Aorta (tissue), 5 donors: ENCODE data around the gene LAMB3. TPM values are rescaled to one million over a fixed set of nuclear protein-coding genes. Genes with fewer than 3 reads are reported as not detected.

ENCODE experiments used
- ATAC-seq: fragments of 200-7000 bp; cut with Tn5 transposase; one replicate; pipeline ENCODE4 v1.9.1; 2022; ENCODE audit warnings: moderate library complexity; ENCODE audit not compliant: low FRiP score
- DNase-seq, 2 donors: peaks; one replicate each; pipeline ENCODE4 v3.0.0-alpha.2; 2020
- H3K27ac ChIP-seq, 2 donors: one replicate each; pipeline ENCODE4 v1.5.1; 2013; ENCODE audit warnings: low read length in 2 of 2, mild to moderate bottlenecking in 2 of 2, moderate library complexity in 2 of 2, control low read depth in 1 of 2, inconsistent platforms in 1 of 2, low read depth in 1 of 2
- H3K27me3 ChIP-seq, 2 donors: one replicate each; pipeline ENCODE4 v1.6.1; 2013; ENCODE audit warnings: control low read depth in 1 of 2, low read length in 1 of 2, mild to moderate bottlenecking in 1 of 2, moderate library complexity in 1 of 2; ENCODE audit not compliant: insufficient read depth in 2 of 2, control insufficient read depth in 1 of 2
- H3K36me3 ChIP-seq, 2 donors: one replicate each; pipeline ENCODE4 v1.6.1; 2013; ENCODE audit warnings: control low read depth in 1 of 2, low read length in 1 of 2, mild to moderate bottlenecking in 1 of 2; ENCODE audit not compliant: insufficient read depth in 2 of 2, control insufficient read depth in 1 of 2
- H3K4me1 ChIP-seq, 2 donors: one replicate each; pipeline ENCODE4 v1.6.1; 2013; ENCODE audit warnings: low read length in 2 of 2, control low read depth in 1 of 2, mild to moderate bottlenecking in 1 of 2, moderate library complexity in 1 of 2; ENCODE audit not compliant: insufficient read depth in 2 of 2, control insufficient read depth in 1 of 2
- H3K4me3 ChIP-seq, 2 donors: one replicate each; pipeline ENCODE4 v1.5.1; 2013; ENCODE audit warnings: low read length in 2 of 2, control low read depth in 1 of 2, mild to moderate bottlenecking in 1 of 2
- H3K9me3 ChIP-seq: one replicate; pipeline ENCODE4 v1.6.1; 2013; ENCODE audit warnings: mild to moderate bottlenecking, low read length; ENCODE audit not compliant: control insufficient read depth
- WGBS, 2 donors: extraction: QIAGEN DNeasy Blood & Tissue Kit; methylation state at CpG; one replicate each; pipeline ENCODE4 v1.1.7; 2013; 5-methylcytosine and 5-hydroxymethylcytosine counted together
- intact Hi-C, 2 donors: fragments of 100-400 bp; cut with DNase I; formaldehyde crosslinking; loops; one replicate each; pipeline versions ENCODE4 v1.14.2 to v1.15.0; 2022
- polyA plus RNA-seq, 2 donors: library from polyadenylated mRNA; stranded (reverse); fragments of 200-250 nt; gene quantifications; one replicate each; pipeline ENCODE4 v1.2.3, GENCODE V29; 2013
- total RNA-seq, 2 donors: library from RNA; stranded (reverse); fragmentation: NEBNext Ultra II Directional; extraction: Animal tissue kit (Norgen Biotek cat#: 25700); gene quantifications; one replicate each; pipeline ENCODE4 v1.2.1, GENCODE V29; 2021
- donor health status: healthy with polysubstance abuse.
- donor health status: Bipolar disorder and iron deficiency.
- donor health status: DM: no; HTN: no; CAD: no.
- donor health status: DM: no; HTN: no; CAD: no.
- donor health status: DM: yes; HTN: yes; CAD: no.

LAMB3 gene
- total and polyA plus RNA-seq, 4 donors = 0.84 to 5.4 (median 4.6) TPM

DNA sequence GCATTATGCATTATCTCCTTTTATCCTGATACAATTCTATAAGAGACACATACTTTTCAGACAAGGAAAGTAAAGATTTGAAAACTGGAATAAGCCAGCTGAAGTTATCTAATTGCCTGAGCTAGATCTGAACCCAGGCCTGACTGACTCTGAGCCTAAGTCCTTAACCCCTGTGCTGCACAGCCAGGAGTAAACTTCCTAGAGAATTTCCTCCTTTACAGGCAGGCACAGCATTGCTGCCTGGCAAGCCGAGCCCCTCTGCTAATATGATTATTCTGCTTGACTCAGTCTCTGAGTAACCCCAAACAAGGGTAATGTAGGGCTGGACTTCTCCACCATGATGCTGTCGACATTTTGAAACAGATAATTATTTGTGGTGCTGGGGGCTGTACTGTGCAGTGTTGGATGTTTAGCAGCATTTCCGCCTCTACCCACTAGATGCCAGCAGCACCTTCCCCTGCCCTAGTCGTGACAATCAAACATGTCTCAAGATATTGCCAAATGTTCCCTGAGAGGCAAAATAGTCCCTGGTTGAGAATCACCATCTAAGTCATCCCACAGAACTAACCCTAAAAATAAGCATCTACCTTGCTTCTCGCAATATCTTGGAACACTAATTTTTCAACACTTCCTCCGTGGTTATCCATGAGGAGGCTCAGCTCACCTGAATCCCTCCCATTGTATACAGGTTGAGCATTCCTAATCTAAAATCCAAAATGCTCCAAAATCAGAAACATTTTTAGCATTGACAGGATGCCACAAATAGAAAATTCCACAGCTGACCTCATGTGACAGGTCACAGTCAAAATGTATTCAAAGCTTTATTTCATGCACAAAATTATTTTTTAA is 50.2 kb downstream of the LAMB3 start:
- Histone ChIP-seq H3K27ac (no peak overlapping the region), H3K4me3 (no peak overlapping the region), H3K9me3 (no peaks in the 10 kb centered on the region), H3K36me3 (no peaks in the 10 kb centered on the region), H3K4me1 (no peaks in the 10 kb centered on the region), H3K27me3 (peaks cover 0 to 1% of the 10 kb centered on the region in 2 donors)
- ATAC-seq (no peak), DNase-seq (no peak)
- intact Hi-C loops = loop anchor here (2.0 to 10.0 kb wide), 2 partner anchors 91 to 93 kb away; no protein-coding TSS in a partner anchor
- 36 to 38% methylated on average over 6 of the region's 6 CpGs for WGBS, 2 donors

GRCh38 chr1:209600541-209600940 is 51.7 kb downstream of the LAMB3 start:
- Histone ChIP-seq H3K27me3 (peaks cover 0 to 1% of the 10 kb centered on the region in 2 donors), H3K9me3 (no peaks in the 10 kb centered on the region), H3K36me3 (no peaks in the 10 kb centered on the region), H3K27ac (no peak overlapping the region), H3K4me3 (no peak overlapping the region), H3K4me1 (no peaks in the 10 kb centered on the region)
- DNase-seq (no peak), ATAC-seq (no peak)
- intact Hi-C loops = loop anchor here in 1 of 2 donors (10.0 kb wide), 1 partner anchor 94 kb away; no protein-coding TSS in a partner anchor
- 78 to 82% methylated on average over 1 of the region's 1 CpG for WGBS, 2 donors

DNA sequence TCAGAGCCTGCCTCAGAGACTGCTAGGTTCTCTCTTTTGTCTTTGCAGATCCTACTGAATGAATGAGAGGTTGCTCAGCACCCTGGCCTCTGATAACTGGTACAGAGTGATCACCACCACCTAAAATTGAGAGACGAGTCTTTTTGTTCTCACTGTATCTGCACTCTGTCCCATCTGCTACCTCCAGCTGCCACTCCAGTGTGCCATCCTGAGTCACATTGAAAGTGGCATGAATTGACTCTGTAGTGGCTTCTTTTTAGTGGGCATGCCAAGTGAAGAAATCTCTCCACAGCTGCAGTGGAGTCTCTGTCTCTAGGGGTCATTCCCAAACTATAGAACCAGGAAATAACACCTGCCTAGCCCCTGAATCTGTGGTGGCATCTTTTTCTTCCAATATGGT is 54.0 kb downstream of the LAMB3 start:
- H3K9me3 ChIP-seq = no peaks in the 10 kb centered on the region
- no peak overlapping the region for H3K27ac ChIP-seq
- H3K27me3 ChIP-seq = peaks cover 0 to 1% of the 10 kb centered on the region in 2 donors
- no peaks in the 10 kb centered on the region for H3K36me3 ChIP-seq
- 76 to 85% methylated on average over 1 of the region's 1 CpG for WGBS, 2 donors
- H3K4me1 ChIP-seq = no peaks in the 10 kb centered on the region
- no peak for ATAC-seq
- no peak for DNase-seq
- intact Hi-C loops = no loop called here
- no peak overlapping the region for H3K4me3 ChIP-seq

DNA sequence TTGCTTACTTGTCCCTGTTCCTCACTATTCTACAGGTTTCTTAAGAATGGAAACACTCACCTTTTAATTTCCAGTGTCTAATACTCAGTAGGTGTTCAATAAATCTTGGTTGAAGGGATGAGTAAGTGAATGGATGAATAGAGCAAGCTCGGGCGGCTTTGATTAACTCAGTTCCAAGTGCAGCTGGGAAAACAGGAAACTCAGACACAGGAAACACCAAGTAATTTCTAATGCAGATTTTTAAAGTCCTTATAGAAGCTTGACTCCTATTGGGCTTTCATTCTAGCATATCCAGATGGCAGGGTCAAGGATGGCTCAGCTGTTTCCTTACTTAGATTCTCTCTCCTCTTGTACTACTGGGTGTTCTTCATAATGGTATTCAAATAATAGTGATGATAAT is 54.7 kb downstream of the LAMB3 start:
- Histone ChIP-seq H3K27me3 (peaks cover 0 to 1% of the 10 kb centered on the region in 2 donors), H3K9me3 (no peaks in the 10 kb centered on the region), H3K4me1 (no peaks in the 10 kb centered on the region), H3K4me3 (no peak overlapping the region), H3K36me3 (no peaks in the 10 kb centered on the region), H3K27ac (no peak overlapping the region)
- DNase-seq (no peak), ATAC-seq (no peak)
- intact Hi-C loops = no loop called here
- WGBS, 2 donors = 64 to 73% methylated on average over 2 of the region's 2 CpGs

DNA sequence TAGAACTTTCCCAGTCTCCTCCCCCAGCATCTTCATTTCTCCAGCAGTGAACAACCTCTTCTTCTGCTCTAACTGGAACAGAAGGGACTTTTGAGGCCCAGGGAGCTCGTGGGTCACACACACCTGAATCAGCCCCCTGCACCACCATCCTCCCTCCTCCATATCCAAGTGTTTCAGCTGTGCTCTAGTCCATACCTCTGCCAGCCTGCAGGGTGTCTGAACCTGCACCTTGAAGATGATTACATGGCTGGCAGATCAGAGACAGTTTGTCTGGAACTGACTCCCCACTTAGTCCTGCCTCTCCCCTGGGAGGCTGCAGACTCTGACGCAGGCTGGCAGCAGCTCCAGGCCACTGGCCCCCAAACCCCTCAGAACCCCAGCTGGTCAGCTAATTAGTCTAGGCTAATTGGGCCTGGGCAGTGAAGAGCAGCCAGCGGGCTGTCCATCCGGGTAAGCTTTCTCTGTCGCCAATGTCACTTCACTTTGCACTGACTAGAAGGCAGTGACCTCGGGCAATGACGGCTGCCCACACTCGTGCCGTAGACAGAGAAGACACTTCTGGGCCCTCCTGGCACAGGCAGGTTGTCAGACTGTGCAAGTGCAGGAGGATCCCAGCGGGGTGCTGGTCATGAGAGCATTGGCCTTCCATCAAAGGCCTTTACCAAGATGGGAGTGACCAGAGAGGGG is 56.5 kb downstream of the LAMB3 start:
- intact Hi-C loops = no loop called here
- no peaks in the 10 kb centered on the region for H3K36me3 ChIP-seq
- no peaks in the 10 kb centered on the region for H3K9me3 ChIP-seq
- no peak overlapping the region for H3K27ac ChIP-seq
- DNase-seq (no peak), ATAC-seq (no peak)
- H3K27me3 ChIP-seq = no peaks in the 10 kb centered on the region
- no peaks in the 10 kb centered on the region for H3K4me1 ChIP-seq
- H3K4me3 ChIP-seq = no peak overlapping the region
- 83 to 86% methylated on average over 10 of the region's 10 CpGs for WGBS, 2 donors

DNA sequence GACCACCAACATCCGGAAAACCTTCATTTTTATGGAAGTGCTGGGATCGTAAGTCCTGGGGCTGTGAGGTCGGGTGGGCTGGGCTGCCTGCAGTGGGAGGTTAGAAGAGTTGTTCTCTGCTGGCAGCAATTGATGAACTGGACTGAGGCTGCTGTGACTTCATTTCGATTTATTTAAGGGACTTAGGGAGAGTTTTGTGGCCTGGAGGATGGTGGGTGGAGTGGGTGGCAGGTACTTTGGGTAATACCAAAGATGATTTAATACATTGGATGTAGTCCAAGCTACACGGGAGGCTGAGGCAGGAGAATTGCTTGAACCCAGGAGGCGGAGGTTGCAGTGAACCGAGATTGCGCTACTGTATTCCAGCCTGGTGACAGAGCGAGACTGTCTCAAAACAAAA is 57.2 kb downstream of the LAMB3 start:
- no peaks in the 10 kb centered on the region for H3K36me3 ChIP-seq
- H3K27ac ChIP-seq = no peak overlapping the region
- no peaks in the 10 kb centered on the region for H3K27me3 ChIP-seq
- no peaks in the 10 kb centered on the region for H3K4me1 ChIP-seq
- H3K4me3 ChIP-seq = no peak overlapping the region
- intact Hi-C loops = no loop called here
- no peak for ATAC-seq
- H3K9me3 ChIP-seq = no peaks in the 10 kb centered on the region
- DNase-seq = no peak
- WGBS, 2 donors = 55 to 58% methylated on average over 9 of the region's 9 CpGs

DNA sequence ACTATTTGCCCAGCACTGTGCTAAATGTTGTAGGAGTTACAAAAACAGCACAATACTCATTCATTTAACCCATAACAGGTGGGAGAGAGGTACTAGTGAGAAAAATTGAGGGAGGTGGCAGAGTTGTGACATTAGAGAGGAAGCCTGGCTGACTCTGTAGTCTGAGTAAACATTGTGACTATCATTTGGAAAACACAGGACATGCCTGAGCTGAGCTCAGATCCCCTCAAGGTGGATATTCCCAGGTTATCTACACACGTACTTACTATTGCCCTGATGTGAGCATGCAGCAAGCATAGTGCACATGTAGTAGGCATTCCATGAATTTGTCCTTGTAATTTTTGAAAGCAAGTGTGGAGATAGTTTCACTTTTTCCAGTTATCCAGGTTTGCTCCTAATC is 57.8 kb downstream of the LAMB3 start:
- 67 to 71% methylated on average over 1 of the region's 1 CpG for WGBS, 2 donors
- Histone ChIP-seq H3K4me3 (no peak overlapping the region), H3K9me3 (no peaks in the 10 kb centered on the region), H3K4me1 (no peaks in the 10 kb centered on the region), H3K36me3 (no peaks in the 10 kb centered on the region), H3K27me3 (no peaks in the 10 kb centered on the region), H3K27ac (no peak overlapping the region)
- ATAC-seq (no peak), DNase-seq (no peak)
- intact Hi-C loops = no loop called here

GRCh38 chr1:209593747-209594146 is 58.5 kb downstream of the LAMB3 start:
- Histone ChIP-seq H3K27me3 (no peaks in the 10 kb centered on the region), H3K36me3 (no peaks in the 10 kb centered on the region), H3K4me1 (no peaks in the 10 kb centered on the region), H3K9me3 (no peaks in the 10 kb centered on the region), H3K27ac (no peak overlapping the region), H3K4me3 (no peak overlapping the region)
- intact Hi-C loops = no loop called here
- DNase-seq = no peak
- 42 to 59% methylated on average over 2 of the region's 2 CpGs for WGBS, 2 donors
- ATAC-seq = no peak

- no peaks in the 10 kb centered on the region for H3K36me3 ChIP-seq
- DNase-seq (no peak), ATAC-seq (peak; percentile 49)
- no peaks in the 10 kb centered on the region for H3K27me3 ChIP-seq
- no peaks in the 10 kb centered on the region for H3K4me1 ChIP-seq
- H3K9me3 ChIP-seq = no peaks in the 10 kb centered on the region
- WGBS, 2 donors = 35 to 52% methylated on average over 6 of the region's 6 CpGs
- H3K27ac ChIP-seq = no peak overlapping the region
- intact Hi-C loops = no loop called here
- H3K4me3 ChIP-seq = no peak overlapping the region
Observed at GRCh38 chr1:209590405-209590804, 61.8 kb downstream of the LAMB3 start.
